Measurements from ENCODE around the gene PTPRK. TPM values are rescaled to one million over a fixed set of nuclear protein-coding genes. Genes with fewer than 3 reads are reported as not detected.

The PTPRK gene
- total RNA-seq = 10 to 100 TPM; 29.6 to 30.2 TPM
- long read RNA-seq, full-length matches to known transcripts = 5 of 28 reads
- long read RNA-seq, partial matches to known transcripts = 11 of 28 reads
- long read RNA-seq, other reads (novel, unspliced or antisense) = 12 of 28 reads

DNA sequence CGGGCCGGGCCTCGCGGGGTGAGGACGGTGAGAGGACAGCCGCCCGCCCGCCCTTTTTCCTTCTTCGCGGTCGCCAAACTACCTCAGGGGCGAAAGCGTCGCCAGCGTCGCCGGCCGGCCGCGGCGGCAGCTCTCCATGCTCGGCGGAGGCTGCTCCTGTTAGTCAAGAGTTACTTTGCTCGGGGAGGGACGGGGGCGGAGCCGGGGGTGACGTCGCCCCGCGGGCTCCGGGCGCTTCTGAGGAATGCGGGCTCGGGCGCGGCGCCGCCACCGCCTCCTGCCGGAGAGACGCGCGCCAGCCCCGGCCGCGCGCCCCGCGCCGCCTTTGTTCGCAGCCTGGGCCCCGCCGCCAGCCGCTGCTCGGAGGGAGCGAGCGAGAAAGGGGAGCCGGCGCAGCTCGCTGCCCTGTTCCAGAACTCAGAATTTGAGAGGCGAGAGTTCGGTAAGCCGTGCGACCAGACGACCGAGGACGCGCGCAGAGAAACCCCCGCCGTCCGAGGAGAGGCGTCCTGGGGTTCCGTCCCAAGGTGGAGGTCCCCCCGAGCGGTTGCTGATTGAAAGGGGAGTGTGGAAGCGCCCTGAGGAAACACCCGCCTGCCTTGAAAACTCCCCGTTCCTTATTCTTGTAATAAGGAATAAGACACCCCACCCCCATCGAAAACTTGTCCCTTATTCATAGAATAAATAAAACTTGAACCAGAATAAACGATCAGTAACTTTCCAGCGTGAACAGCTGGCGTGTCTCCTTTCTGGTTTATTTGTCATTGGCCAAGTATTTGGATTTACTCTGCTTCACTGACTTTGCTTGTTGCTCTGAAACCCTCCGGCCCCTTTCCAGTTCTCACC, at the start of gene PTPRK:
TSS of gene PTPRK (minus strand) at position 164 of the 846 bp plus-strand sequence. CDS start 241 bp downstream, outside the sequence.
- peak; percentile 95 for DNase-seq
- ATAC-seq = peak; percentile 95 to 96
- intact Hi-C loops (cut with DNase I) = loop anchor here in 1 of 2 donors (5.0 to 10.0 kb wide), 2 partner anchors 204 to 453 kb away; no protein-coding TSS in a partner anchor

- intact Hi-C loops (cut with DNase I) = no loop called here
- DNase-seq = no peak
- ATAC-seq = no peak
Observed at GRCh38 chr6:128567029-128567428, 46.6 kb upstream of the PTPRK start.

- intact Hi-C loops (cut with DNase I) = no loop called here
- no peak for DNase-seq
- no peak for ATAC-seq
Observed at GRCh38 chr6:128560966-128561365, 40.6 kb upstream of the PTPRK start.

DNA sequence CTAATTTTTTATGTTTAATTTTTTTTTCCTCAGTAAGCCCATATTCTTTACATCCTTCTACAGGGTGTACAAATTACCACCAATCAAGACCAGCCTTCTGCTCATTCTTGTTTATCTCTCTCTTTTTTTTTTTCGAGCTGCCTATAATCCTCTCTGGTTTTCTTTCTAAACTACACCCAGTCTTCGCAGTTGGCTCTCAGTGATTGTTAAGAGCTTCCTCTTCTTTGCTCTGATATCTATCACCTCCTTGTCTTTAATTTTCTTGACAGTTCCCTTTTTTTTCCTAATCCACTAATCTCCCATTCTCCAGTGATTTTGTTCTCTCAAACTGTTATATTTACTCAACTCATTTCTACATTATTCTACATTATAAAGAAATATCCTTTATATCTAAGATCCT, 38.5 kb upstream of the PTPRK start:
- intact Hi-C loops (cut with DNase I) = no loop called here
- ATAC-seq = no peak
- DNase-seq = no peak

DNA sequence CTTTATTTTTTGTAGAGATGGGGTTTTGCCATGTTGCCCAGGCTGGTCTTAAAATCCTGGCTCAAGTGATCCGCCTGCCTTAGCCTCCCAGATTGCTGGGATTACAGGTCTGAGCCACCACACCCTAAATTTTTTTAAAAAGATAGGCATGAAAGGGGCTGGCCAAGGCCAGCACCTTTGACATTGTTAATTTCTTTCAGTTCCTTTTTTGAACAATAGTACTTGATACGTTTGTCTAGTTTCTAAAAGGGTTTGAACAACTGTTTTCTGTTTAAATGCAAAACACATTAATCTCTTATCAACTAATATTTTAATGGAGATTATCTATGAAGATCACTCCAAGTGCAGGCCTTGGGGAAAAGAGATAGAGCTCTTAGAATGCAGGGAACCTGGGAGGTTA, 37.6 kb upstream of the PTPRK start:
- ATAC-seq (no peak), DNase-seq (no peak)
- intact Hi-C loops (cut with DNase I) = no loop called here

- DNase-seq (no peak), ATAC-seq (no peak)
- intact Hi-C loops (cut with DNase I) = no loop called here
Observed at GRCh38 chr6:128557081-128557480, 36.7 kb upstream of the PTPRK start.

- ATAC-seq = peak in 1 of 2 donors; percentile 41
- no peak for DNase-seq
- intact Hi-C loops (cut with DNase I) = no loop called here
Observed at GRCh38 chr6:128554302-128554701, 33.9 kb upstream of the PTPRK start.

GRCh38 chr6:128541261-128541660, 20.9 kb upstream of the PTPRK start:
- no peak for ATAC-seq
- DNase-seq = no peak
- intact Hi-C loops (cut with DNase I) = no loop called here

- intact Hi-C loops (cut with DNase I) = no loop called here
- ATAC-seq (no peak), DNase-seq (no peak)
Observed at GRCh38 chr6:128538763-128539162, 18.4 kb upstream of the PTPRK start.

GRCh38 chr6:128532827-128533226, 12.4 kb upstream of the PTPRK start:
- ATAC-seq (no peak), DNase-seq (no peak)
- intact Hi-C loops (cut with DNase I) = no loop called here

GRCh38 chr6:128532136-128532535, 11.7 kb upstream of the PTPRK start:
- intact Hi-C loops (cut with DNase I) = no loop called here
- ATAC-seq (no peak), DNase-seq (no peak)

DNA sequence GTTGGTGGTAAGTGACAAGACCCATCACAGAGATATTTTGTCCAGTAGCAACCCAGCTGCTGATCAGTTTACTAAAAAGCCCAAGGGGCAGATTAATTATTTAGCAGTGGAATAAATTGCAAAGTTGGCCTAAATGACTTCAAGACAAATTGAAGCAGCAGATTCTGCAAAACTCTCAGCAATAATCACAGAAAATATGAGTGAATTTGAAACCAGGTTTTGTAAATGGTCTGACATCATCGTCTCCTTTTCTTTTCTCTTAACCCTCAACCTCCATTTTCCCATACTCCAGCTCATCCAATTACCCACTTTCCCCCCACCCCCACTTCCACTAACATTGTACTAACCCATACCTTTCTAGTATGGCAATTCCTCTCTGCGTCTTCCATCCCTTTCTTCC, 11.3 kb upstream of the PTPRK start:
- intact Hi-C loops (cut with DNase I) = no loop called here
- DNase-seq (no peak), ATAC-seq (no peak)

DNA sequence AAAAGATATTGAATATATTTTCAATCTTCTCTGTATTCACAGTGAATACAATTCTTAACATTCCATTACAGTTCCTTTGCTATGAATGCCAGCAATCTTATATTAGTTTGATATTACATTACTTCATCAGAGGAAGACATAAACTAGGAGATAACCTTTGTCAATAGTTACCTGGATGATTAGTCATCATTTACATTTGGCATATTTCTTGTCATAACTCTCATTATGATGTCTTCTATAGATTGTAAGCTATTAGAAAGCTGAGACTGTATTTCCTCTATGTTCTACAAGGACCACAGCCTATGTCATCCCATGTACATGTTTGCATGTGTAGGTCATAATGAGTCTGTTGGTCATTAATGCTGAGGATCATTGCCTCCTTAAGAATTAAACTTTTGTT, 7.8 kb upstream of the PTPRK start:
- ATAC-seq = no peak
- intact Hi-C loops (cut with DNase I) = loop anchor here in 1 of 2 donors (10.0 kb wide), 1 partner anchor 197 kb away; no protein-coding TSS in a partner anchor
- no peak for DNase-seq

DNA sequence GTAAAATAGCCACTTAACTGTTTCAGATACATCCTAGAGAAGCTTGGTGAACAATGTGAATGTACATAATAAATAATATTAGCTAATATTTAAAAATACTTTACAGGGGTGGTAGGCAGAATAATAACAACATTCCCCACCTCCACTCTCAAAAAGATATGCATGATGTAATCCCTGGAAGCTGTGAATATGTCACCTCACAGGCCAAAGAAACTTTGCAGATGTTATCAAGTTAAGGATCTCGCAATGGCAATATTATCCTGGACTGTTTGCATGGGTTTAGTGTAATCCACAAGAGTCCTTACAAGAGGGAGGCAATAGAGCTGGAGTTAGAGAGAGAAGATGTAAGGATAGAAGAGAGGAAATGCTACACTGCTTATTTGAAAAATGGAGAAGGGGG, 7.0 kb upstream of the PTPRK start:
- intact Hi-C loops (cut with DNase I) = loop anchor here in 1 of 2 donors (10.0 kb wide), 1 partner anchor 197 kb away; no protein-coding TSS in a partner anchor
- ATAC-seq = no peak
- no peak for DNase-seq

DNA sequence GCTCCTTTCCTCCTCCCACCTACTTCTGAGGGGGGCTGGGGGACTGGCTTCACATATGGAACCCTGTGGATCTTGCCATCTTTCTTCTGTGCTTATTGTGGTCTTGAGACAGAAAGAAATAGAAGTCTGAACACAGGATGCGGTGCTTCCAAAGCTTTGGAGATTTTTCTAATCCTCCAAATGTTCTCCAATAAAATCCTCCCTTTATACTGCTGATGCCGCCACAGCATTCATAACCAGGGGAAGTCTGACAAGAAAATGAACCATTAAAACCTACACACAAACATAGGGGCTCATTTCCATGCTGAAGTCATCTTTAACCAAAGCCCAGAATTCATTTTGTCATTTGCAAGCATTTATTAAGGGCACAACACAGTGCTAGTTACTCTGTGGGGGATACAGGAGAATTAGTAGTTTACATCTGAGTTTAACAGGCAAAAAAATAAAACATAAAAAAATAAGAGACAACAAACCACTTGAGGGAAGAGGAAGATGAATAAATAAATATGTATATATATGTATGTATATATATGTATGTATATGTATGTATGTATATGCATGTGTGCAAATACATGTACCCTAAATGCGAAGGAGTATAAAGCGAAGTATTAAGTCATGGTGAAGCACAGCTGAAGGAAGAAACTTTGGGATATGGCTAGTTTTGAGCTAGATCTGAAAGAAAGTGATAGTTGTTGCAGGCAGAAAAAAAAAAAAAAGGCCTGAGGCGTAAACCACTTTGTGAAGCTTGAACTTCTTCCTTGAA, 5.9 kb upstream of the PTPRK start:
- ATAC-seq (no peak), DNase-seq (no peak)
- intact Hi-C loops (cut with DNase I) = loop anchor here in 1 of 2 donors (10.0 kb wide), 1 partner anchor 198 kb away; no protein-coding TSS in a partner anchor

- intact Hi-C loops (cut with DNase I) = loop anchor here in 1 of 2 donors (10.0 kb wide), 1 partner anchor 199 kb away; no protein-coding TSS in a partner anchor
- DNase-seq = no peak
- ATAC-seq = no peak
Observed at GRCh38 chr6:128525406-128525805, 5.0 kb upstream of the PTPRK start.

DNA sequence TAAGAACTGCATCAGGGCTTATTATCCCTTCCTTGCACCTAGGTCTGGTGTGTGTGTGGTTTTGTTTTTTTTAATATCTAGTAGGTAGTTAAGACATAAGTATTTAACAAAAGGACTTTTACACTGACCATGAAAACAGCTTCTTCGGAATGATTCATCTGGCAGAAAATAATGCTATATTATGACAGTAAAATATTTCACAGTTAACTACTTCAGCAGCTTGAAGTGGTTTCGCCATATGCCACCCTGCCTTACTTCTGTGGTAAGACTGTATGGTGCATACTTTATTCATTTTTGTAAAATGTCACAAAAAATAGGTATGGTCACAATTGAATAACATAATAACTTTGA, 858 bp upstream of the PTPRK start:
- intact Hi-C loops (cut with DNase I) = loop anchor here in 1 of 2 donors (5.0 to 10.0 kb wide), 2 partner anchors 204 to 454 kb away; no protein-coding TSS in a partner anchor
- no peak for DNase-seq
- ATAC-seq = no peak

- ATAC-seq (peak; percentile 49 to 65), DNase-seq (peak; percentile 71)
- intact Hi-C loops (cut with DNase I) = loop anchor here in 1 of 2 donors (5.0 to 10.0 kb wide), 4 partner anchors 185 to 453 kb away; no protein-coding TSS in a partner anchor
Observed at GRCh38 chr6:128519931-128520435, 416 bp downstream of the PTPRK start.

All from left cardiac atrium (tissue), 4 donors.